ENCODE data around the gene RNF44. TPM values are rescaled to one million over a fixed set of nuclear protein-coding genes. Genes with fewer than 3 reads are reported as not detected.

RNF44 gene
- total and polyA plus RNA-seq, 2 donors (not counting 3 experiments of a cell fraction or from before 2014, with no cell fraction given), result 19.8 to 50.2 TPM

GRCh38 chr5:176526462-176526861 is 10.7 kb downstream of the RNF44 start:
- no peaks in the 10 kb centered on the region for H3K9me1 ChIP-seq (replicated peaks; ENCODE audit: control insufficient read depth, extremely low read depth, insufficient read depth, low read length)
- FAIRE-seq (no peak), DNase-seq (ENCODE audit: low read depth, low spot score) (no peak)
- intact Hi-C loops (cut with micrococcal nuclease), result no loop called here
- no peak overlapping the region for H3K9ac ChIP-seq (replicated peaks; ENCODE audit: extremely low read depth, insufficient read depth, low read length)
- H3K4me1 ChIP-seq (ENCODE audit: control insufficient read depth, extremely low read depth, insufficient read depth, low read length), result no peaks in the 10 kb centered on the region
- TF ChIP-seq EZH2 (IDR thresholded peaks at IDR 0.05; ENCODE audit: borderline replicate concordance, low read depth, low read length, severe bottlenecking) (no peak), POLR2A (IDR thresholded peaks at IDR 0.05; ENCODE audit: low read depth, low read length) (no peak), FOS (IDR thresholded peaks at IDR 0.05; ENCODE audit: borderline replicate concordance, insufficient read depth, low read length) (no peak), GATA2 (IDR thresholded peaks at IDR 0.05; ENCODE audit: insufficient read depth, insufficient read length, low read depth, low read length) (no peak), MYC (IDR thresholded peaks at IDR 0.05; ENCODE audit: low read depth, low read length) (no peak), POLR2AphosphoS5 (IDR thresholded peaks at IDR 0.05; ENCODE audit: insufficient read depth, low read depth, low read length) (no peak), JUN (IDR thresholded peaks at IDR 0.05; ENCODE audit: borderline replicate concordance, insufficient read depth, insufficient read length, low read depth) (no peak), MAX (IDR thresholded peaks at IDR 0.05; ENCODE audit: insufficient read depth, insufficient read length) (no peak)
- TF ChIP-seq, protein P1, sequence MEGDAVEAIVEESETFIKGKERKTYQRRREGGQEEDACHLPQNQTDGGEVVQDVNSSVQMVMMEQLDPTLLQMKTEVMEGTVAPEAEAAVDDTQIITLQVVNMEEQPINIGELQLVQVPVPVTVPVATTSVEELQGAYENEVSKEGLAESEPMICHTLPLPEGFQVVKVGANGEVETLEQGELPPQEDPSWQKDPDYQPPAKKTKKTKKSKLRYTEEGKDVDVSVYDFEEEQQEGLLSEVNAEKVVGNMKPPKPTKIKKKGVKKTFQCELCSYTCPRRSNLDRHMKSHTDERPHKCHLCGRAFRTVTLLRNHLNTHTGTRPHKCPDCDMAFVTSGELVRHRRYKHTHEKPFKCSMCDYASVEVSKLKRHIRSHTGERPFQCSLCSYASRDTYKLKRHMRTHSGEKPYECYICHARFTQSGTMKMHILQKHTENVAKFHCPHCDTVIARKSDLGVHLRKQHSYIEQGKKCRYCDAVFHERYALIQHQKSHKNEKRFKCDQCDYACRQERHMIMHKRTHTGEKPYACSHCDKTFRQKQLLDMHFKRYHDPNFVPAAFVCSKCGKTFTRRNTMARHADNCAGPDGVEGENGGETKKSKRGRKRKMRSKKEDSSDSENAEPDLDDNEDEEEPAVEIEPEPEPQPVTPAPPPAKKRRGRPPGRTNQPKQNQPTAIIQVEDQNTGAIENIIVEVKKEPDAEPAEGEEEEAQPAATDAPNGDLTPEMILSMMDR (IDR thresholded peaks at IDR 0.05; ENCODE audit: extremely low read depth in 1 of 2, insufficient read depth in 1 of 2, low read depth in 1 of 2, low read length in 2 of 2), result no peak
- POLR2A ChIA-PET, result no interaction called here
- no peak overlapping the region for H2AFZ ChIP-seq (ENCODE audit: low read depth, low read length)
- CTCF ChIA-PET, result no interaction called here
- peaks cover 9 to 39% of the 10 kb centered on the region in 2 experiments for H3K36me3 ChIP-seq (ENCODE audit: control insufficient read depth in 2 of 2, extremely low read depth in 1 of 2, insufficient read depth in 2 of 2, low read length in 2 of 2)
- H4K20me1 ChIP-seq (replicated peaks; ENCODE audit: control insufficient read depth, extremely low read depth, insufficient read depth, low read length), result no peaks in the 10 kb centered on the region
- no peak overlapping the region for H3K27ac ChIP-seq (ENCODE audit: insufficient read depth, low read depth, low read length)
- dilution Hi-C loops (cut with MboI; ENCODE audit: extremely low pct_ligation_motif_present, low sequenced_read_pairs), result no loop called here
- H3K79me2 ChIP-seq (ENCODE audit: control insufficient read depth, insufficient read depth, low read length), result no peaks in the 10 kb centered on the region
- H3K9me3 ChIP-seq (replicated peaks; ENCODE audit: control insufficient read depth, insufficient read depth, low read length), result no peaks in the 10 kb centered on the region
- no peak overlapping the region for H3K4me3 ChIP-seq (replicated peaks in 1 of 3; ENCODE audit: insufficient read depth in 1 of 3, low read depth in 1 of 3, low read length in 3 of 3)
- H3K27me3 ChIP-seq (ENCODE audit: control insufficient read depth in 2 of 2, insufficient read depth in 2 of 2, low read length in 2 of 2), result no peaks in the 10 kb centered on the region
- BruUV-seq (replicated peaks), result no TSS peak
- no peak overlapping the region for H3K4me2 ChIP-seq (ENCODE audit: insufficient read depth, low read length)
